DND-41 (cell line): Measurements from ENCODE around the gene PERM1.
"Not testable (repeated sequence)": the region's sequence is repeated elsewhere in the genome, so short reads cannot be mapped to it uniquely, and the experiment has no call there.

Source experiments
- ATAC-seq: fragments of 200-7000 bp; cut with Tn5 transposase; 3 replicates; pipeline ENCODE4 v1.9.1; 2021; ENCODE audit warnings: low read depth; ENCODE audit not compliant: insufficient read depth
- DNase-seq: peaks from one replicate; pipeline ENCODE4 v3.0.0-alpha.2; 2020
- H2AFZ ChIP-seq: 2 replicates; pipeline ENCODE4 v1.6.0; 2012; ENCODE audit warnings: low read depth, low read length
- H3K27ac ChIP-seq: 2 replicates; pipeline ENCODE4 v1.5.1; 2012; ENCODE audit warnings: low read length, inconsistent platforms
- H3K27me3 ChIP-seq: fragments of 200-600 bp; sonication (generic); 2 replicates; pipeline ENCODE4 v1.6.0; 2012; ENCODE audit warnings: low read length, mild to moderate bottlenecking, inconsistent platforms; ENCODE audit not compliant: insufficient read depth, poor library complexity
- H3K36me3 ChIP-seq: 2 replicates; pipeline ENCODE4 v1.5.1; 2012; ENCODE audit warnings: low read length, inconsistent platforms; ENCODE audit not compliant: insufficient read depth
- H3K4me1 ChIP-seq: 2 replicates; pipeline ENCODE4 v1.5.1; 2012; ENCODE audit warnings: mild to moderate bottlenecking, low read length; ENCODE audit not compliant: insufficient read depth
- H3K4me2 ChIP-seq: 2 replicates; pipeline ENCODE4 v1.6.0; 2012; ENCODE audit warnings: mild to moderate bottlenecking, moderate library complexity, low read length, inconsistent platforms; ENCODE audit not compliant: insufficient read depth
- H3K4me3 ChIP-seq, 2 experiments: fragments of 200-600 bp in 1 of 2; shearing (Covaris generic) in 1 of 2; 2 replicates each; pipeline ENCODE4 v1.5.1; 2012 to 2016; ENCODE audit warnings: inconsistent platforms in 2 of 2, low read length in 2 of 2, mild to moderate bottlenecking in 2 of 2, low read depth in 1 of 2, moderate library complexity in 1 of 2
- H3K79me2 ChIP-seq: 2 replicates; pipeline ENCODE4 v1.6.0; 2012; ENCODE audit warnings: low read length, inconsistent platforms; ENCODE audit not compliant: insufficient read depth
- H3K9ac ChIP-seq: 2 replicates; pipeline ENCODE4 v1.6.0; 2012; ENCODE audit warnings: low read depth, mild to moderate bottlenecking, inconsistent platforms, low read length, moderate library complexity
- H3K9me3 ChIP-seq: 2 replicates; pipeline ENCODE4 v1.5.1; 2012; ENCODE audit warnings: low read length, moderate library complexity, mild to moderate bottlenecking, inconsistent platforms; ENCODE audit not compliant: insufficient read depth, severe bottlenecking
- H4K20me1 ChIP-seq: 2 replicates; pipeline ENCODE4 v1.6.0; 2012; ENCODE audit warnings: low read length; ENCODE audit not compliant: insufficient read depth
- EZH2 ChIP-seq: IDR thresholded peaks from 3 replicates; pipeline ENCODE4 v1.6.1; 2012; ENCODE audit warnings: borderline replicate concordance, low read depth, mild to moderate bottlenecking, moderate library complexity, low read length, inconsistent platforms; ENCODE audit not compliant: severe bottlenecking
- TF ChIP-seq, protein P1 (sequence below): IDR thresholded peaks from 2 replicates; pipeline ENCODE4 v1.5.1; 2012; ENCODE audit warnings: borderline replicate concordance, low read length, moderate library complexity, mild to moderate bottlenecking; ENCODE audit not compliant: poor library complexity, severe bottlenecking; ENCODE audit errors: extremely low read depth

The PERM1 gene

GRCh38 chr1:991895-992294 is 10.0 kb upstream of the PERM1 start:
- Histone ChIP-seq H3K4me2 (no peak overlapping the region), H3K4me3 (no peak overlapping the region), H3K36me3 (no peaks in the 10 kb centered on the region), H3K9ac (no peak overlapping the region), H3K27ac (no peak overlapping the region), H3K79me2 (no peaks in the 10 kb centered on the region), H3K9me3 (no peaks in the 10 kb centered on the region), H3K4me1 (0 out of 2 replicates have a peak, but pooled peaks cover 4% of the 10 kb centered on the region), H2AFZ (no peak overlapping the region), H3K27me3 (no peaks in the 10 kb centered on the region), H4K20me1 (no peaks in the 10 kb centered on the region)
- no peak for TF ChIP-seq EZH2
- TF ChIP-seq, protein P1, sequence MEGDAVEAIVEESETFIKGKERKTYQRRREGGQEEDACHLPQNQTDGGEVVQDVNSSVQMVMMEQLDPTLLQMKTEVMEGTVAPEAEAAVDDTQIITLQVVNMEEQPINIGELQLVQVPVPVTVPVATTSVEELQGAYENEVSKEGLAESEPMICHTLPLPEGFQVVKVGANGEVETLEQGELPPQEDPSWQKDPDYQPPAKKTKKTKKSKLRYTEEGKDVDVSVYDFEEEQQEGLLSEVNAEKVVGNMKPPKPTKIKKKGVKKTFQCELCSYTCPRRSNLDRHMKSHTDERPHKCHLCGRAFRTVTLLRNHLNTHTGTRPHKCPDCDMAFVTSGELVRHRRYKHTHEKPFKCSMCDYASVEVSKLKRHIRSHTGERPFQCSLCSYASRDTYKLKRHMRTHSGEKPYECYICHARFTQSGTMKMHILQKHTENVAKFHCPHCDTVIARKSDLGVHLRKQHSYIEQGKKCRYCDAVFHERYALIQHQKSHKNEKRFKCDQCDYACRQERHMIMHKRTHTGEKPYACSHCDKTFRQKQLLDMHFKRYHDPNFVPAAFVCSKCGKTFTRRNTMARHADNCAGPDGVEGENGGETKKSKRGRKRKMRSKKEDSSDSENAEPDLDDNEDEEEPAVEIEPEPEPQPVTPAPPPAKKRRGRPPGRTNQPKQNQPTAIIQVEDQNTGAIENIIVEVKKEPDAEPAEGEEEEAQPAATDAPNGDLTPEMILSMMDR, result no peak
- DNase-seq (no peak), ATAC-seq (no peak)

DNA sequence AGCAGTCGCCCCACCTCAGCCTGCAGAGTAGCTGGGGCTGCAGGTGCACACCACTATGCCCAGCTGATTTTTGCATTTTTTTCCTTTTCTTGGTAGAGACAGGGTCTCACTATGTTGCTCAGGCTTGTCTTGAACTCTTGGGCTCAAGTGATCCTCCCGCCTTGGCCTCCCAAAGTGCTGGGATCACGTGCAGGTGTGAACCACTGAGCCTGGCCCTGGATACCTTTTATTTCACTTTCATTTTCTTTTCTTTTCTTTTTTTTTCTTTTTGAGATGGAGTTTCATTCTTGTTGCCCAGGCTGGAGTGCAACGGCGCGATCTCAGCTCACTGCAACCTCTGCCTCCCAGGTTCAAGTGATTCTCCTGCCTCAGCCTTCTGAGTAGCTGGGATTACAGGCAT is 9.4 kb upstream of the PERM1 start:
- DNase-seq, H3K9ac ChIP-seq, H4K20me1 ChIP-seq, H3K4me1 ChIP-seq, H2AFZ ChIP-seq, H3K79me2 ChIP-seq, H3K4me2 ChIP-seq, ATAC-seq, H3K27ac ChIP-seq, H3K4me3 ChIP-seq, H3K36me3 ChIP-seq, H3K9me3 ChIP-seq, H3K27me3 ChIP-seq: not testable (repeated sequence)

- not testable (repeated sequence) for H3K79me2 ChIP-seq, H3K9me3 ChIP-seq, H3K4me2 ChIP-seq, H3K4me1 ChIP-seq, ATAC-seq, H3K4me3 ChIP-seq, DNase-seq, H2AFZ ChIP-seq, H3K9ac ChIP-seq, H3K36me3 ChIP-seq, H3K27ac ChIP-seq, H4K20me1 ChIP-seq, H3K27me3 ChIP-seq
These were observed 6.2 kb upstream of the PERM1 start for GRCh38 chr1:988061-988460.

DNA sequence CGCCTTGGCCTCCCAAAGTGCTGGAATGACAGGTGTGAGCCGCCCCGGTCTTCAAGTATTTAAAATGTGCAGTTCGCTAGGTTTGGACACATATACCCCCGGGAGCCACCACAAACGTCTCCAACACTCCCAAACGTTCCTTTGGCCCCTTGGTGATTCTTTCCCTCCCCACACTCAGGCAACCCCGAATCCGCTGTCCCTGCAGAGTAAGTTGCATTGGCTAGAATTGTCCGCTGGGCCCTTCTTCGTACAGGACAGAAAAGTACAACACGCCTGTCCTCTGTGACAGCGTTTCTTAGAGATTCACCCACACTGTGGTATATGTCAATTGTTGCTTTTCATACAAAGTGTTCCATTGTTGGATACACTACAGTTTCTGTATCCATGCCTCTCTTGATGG is 3.2 kb upstream of the PERM1 start:
- H3K4me1 ChIP-seq, result peaks cover 2% of the 10 kb centered on the region; the same call in 1 of the 2 replicates
- H3K27ac ChIP-seq, result no peak overlapping the region
- H3K9me3 ChIP-seq, result no peaks in the 10 kb centered on the region
- no peak overlapping the region for H2AFZ ChIP-seq
- H3K79me2 ChIP-seq, result no peaks in the 10 kb centered on the region
- no peaks in the 10 kb centered on the region for H3K27me3 ChIP-seq
- H4K20me1 ChIP-seq, result peaks cover 5% of the 10 kb centered on the region
- no peak for ATAC-seq
- H3K9ac ChIP-seq, result no peak overlapping the region
- DNase-seq, result no peak
- TF ChIP-seq, protein P1, result no peak
- TF ChIP-seq EZH2, result no peak
- H3K36me3 ChIP-seq, result no peaks in the 10 kb centered on the region
- H3K4me2 ChIP-seq, result no peak overlapping the region
- no peak overlapping the region for H3K4me3 ChIP-seq

GRCh38 chr1:984476-984814 is 2.6 kb upstream of the PERM1 start:
- TF ChIP-seq, protein P1, result no peak
- no peak for TF ChIP-seq EZH2

More at GRCh38 chr1:984476-984814, 2.6 kb upstream of the PERM1 start:
- H3K79me2 ChIP-seq, result no peaks in the 10 kb centered on the region
- no peak overlapping the region for H3K9ac ChIP-seq
- no peak overlapping the region for H3K4me3 ChIP-seq
- no peak overlapping the region for H2AFZ ChIP-seq
- H4K20me1 ChIP-seq, result peaks cover 12% of the 10 kb centered on the region
- DNase-seq (no peak), ATAC-seq (no peak; the same call in 2 of the 3 replicates)
- no peaks in the 10 kb centered on the region for H3K27me3 ChIP-seq
- peaks cover 2% of the 10 kb centered on the region; the same call in 1 of the 2 replicates for H3K4me1 ChIP-seq
- H3K36me3 ChIP-seq, result no peaks in the 10 kb centered on the region
- peak overlapping the region; percentile 41; the same call in 1 of the 2 replicates for H3K4me2 ChIP-seq
- no peak overlapping the region for H3K27ac ChIP-seq
- H3K9me3 ChIP-seq, result no peaks in the 10 kb centered on the region
